Measurements from ENCODE around the gene ST3GAL3.

The ST3GAL3 gene

GRCh38 chr1:43878854-43879253 is 171.5 kb downstream of the ST3GAL3 start:
- no peak for DNase-seq (ENCODE audit: low spot score)

GRCh38 chr1:43879414-43879813 is 172.1 kb downstream of the ST3GAL3 start:
- peak; percentile 57 for DNase-seq (ENCODE audit: low spot score)

GRCh38 chr1:43879996-43880395 is 172.7 kb downstream of the ST3GAL3 start:
- no peak for DNase-seq (ENCODE audit: low spot score)

DNA sequence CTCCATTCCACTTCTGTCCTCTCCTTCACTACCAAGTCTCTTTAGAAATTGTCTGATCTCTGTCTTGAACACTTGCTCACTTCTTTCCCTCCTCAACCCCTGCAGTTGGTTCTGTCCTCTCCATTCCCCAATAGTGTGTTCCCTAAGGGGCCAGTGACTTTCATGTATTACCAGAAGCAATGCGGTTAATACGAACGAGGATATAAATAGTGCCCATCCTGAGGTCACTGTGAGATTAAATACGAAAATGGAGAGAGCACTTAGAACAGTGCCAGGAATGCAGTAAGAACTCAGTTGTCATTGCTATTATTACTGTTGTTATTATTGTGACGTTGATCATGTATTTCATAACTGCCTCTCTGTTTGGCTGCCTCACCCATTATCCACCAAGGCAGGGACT is 173.3 kb downstream of the ST3GAL3 start:
- DNase-seq (ENCODE audit: low spot score): no peak

DNA sequence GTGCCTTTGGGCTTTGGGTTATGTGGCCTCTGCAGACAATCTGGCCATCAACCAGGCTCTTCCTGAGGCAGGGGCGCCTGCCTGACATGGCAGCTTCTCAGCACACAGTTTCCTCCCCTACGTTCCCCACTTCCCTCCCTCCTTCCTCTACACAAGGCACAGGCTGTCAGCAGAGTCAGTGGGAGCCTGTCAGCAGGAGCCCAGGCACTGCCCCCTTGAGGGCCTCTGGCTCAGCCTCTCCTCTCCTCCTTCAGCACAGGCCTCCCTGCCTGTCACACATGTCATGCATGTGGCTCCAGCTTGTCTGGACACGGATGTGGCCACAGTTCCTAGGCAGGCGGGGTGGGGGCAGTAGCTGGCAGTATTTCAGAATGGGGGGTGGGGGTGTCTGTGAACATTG is 174.1 kb downstream of the ST3GAL3 start:
- no peak for DNase-seq (ENCODE audit: low spot score)

- DNase-seq (ENCODE audit: low spot score): no peak
These were observed 175.4 kb downstream of the ST3GAL3 start for GRCh38 chr1:43882763-43883162.

DNA sequence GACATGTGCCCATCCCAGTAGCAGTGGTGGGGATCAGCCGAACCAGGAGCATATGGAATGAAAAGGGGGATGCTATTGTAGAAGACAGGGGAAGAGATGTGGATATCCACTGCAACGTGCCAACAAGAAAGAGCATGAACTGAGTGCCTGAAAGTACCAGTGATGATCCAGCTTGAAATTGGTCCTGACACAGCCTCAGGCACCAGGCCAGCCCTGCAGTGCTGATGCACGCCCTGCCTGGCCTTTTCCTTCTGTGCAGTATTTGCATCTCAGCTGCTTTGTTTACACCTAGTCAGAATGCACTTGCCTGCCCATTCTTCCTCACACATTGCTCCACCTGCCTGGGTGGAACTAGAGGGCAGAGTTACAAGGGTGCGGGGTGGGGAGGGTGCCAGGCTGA is 176.0 kb downstream of the ST3GAL3 start:
- DNase-seq (ENCODE audit: low spot score): no peak

GRCh38 chr1:43885279-43885801 is 178.0 kb downstream of the ST3GAL3 start:
- no peak for DNase-seq (ENCODE audit: low spot score)

DNA sequence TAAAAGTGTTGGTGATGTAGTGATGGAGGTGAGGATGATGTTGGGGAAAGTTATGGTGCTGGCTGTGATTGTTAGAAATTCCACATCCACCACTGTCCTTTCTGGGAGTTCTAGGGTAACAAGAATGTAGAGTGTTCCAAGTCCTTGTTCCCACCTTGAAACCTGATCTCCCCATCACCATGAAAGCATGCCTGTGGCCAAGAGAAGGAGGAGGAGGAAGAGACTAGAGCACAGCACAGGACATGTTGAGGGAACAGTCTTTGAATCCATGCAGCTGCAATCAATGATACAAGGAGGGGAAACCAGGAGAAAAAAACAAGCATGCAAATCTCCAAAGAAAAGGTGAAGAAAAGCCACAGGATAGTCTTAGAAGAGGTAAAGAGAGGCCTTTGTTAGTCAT is 180.4 kb downstream of the ST3GAL3 start:
- DNase-seq (ENCODE audit: low spot score): no peak

DNA sequence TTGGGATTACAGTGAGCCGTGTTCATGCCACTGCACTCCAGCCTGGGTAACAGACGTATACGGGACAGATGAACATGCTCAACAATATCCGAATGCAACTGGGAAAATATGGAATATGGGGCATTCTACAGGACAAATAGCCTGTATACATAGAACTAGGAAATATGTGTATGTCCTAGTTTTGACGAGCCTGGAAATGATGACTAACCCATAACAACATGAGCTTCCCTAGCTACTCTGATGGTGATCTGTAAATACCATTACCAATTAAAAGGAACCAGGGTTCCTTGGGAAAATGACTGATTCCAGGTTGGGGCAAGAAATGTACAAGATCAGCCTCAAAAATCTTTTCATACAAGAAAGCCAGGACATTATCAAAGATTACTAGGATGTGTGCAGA is 183.5 kb downstream of the ST3GAL3 start:
- no peak for DNase-seq (ENCODE audit: low spot score)

GRCh38 chr1:43893006-43893405 is 185.7 kb downstream of the ST3GAL3 start:
- no peak for DNase-seq (ENCODE audit: low spot score)

GRCh38 chr1:43898981-43899380 is 191.6 kb downstream of the ST3GAL3 start:
- DNase-seq (ENCODE audit: low spot score): no peak

GRCh38 chr1:43900386-43900785 is 193.1 kb downstream of the ST3GAL3 start:
- DNase-seq (ENCODE audit: low spot score): no peak

DNA sequence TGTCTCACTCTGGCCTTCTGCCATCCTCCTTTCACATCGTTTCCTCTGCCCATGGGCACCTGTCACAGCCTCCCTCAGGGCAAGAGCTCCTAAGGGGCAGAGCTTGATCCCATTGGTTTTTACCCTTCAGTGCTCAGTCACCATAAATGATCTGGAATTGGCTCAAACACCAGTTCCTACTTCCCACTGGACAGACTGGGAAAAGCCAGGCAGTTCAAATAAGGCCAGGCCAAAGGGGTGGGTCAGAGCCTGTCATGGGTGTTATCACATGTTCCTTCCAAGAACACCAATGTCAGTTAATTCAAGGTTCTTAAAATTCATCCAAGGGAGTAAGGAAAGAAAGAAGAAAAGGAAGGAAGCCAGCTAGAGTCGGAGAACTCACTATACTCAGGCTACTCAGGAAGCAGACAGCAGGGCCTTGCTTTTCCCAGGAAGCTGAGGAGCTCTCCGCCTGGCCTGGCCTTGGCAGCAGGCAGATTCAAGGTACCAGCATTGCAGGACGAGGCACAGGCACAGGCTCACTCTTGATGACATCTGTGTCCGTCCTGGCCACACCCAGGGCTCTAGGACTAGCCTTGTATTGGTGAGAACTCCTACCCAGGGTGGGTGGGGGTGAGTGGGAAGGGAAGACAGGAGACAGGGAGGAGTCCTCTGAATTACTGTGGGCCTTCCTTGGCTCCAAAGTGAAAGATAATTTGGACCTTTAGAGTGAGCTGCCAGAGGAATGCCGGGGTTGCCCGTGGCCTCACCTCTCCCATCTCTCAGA is 194.0 kb downstream of the ST3GAL3 start:
- DNase-seq (ENCODE audit: low spot score): no peak

- no peak for DNase-seq (ENCODE audit: low spot score)
These were observed 194.9 kb downstream of the ST3GAL3 start for GRCh38 chr1:43902058-43902831.

DNA sequence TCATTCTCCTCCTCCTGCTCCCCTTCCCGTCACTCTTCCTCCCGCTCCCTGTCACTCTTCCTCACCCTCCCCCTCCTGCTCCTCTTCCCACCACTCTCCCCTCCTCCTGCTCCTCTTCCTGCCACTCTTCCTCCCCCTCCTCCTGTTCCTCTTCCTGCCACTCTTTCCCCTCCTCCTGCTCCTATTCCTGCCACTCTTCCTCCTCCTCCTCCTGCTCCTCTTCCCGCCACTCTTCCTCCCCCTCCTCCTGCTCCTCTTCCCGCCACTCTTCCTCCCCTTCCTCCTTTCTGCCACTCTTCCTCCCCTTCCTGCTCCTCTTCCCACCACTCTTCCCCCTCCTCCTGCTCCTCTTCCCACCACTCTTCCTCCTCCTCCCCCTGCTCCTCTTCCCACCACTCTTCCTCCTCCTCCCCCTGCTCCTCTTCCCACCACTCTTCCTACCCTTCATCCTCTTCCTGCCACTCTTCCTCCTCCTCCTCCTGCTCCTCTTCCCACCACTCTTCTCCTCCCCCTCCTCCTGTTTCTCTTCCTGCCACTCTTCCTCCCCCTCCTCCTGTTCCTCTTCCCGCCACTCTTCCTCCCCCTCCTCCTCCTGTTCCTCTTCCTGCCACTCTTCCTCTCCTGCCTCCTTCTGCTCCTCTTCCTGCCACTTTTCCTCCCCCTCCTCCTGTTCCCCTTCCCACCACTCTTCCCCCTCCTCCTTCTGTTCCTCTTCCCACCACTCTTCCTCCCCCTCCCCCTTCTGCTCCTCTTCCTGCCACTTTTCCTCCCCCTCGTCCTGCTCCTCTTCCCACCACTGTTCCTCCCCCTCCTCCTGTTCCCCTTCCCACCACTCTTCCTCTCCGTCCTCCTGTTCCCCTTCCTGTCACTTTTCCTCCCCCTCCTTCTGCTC is 197.6 kb downstream of the ST3GAL3 start:
- no peak for DNase-seq (ENCODE audit: low spot score)

DNA sequence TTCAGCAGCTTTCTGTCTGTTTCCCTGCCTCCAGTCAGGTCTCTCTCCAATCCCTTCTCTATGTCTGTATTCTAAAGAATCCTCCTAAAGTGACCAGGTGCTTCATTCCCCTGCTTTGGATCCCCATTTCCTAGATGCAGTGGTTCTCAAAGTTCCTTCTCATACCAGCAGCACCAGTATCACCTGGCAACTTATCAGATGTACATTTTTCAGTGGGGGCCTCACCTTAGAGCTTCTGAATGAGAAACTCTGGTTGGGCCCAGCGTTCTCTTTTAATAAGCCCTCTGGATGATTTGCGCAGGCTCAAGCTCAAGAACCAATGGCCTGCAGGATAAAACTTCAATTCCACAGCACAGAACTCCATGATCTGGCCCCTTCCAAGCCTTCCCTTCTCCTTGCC is 200.9 kb downstream of the ST3GAL3 start:
- no peak for DNase-seq (ENCODE audit: low spot score)

GRCh38 chr1:43908858-43909257 is 201.5 kb downstream of the ST3GAL3 start:
- no peak for DNase-seq (ENCODE audit: low spot score)

DNA sequence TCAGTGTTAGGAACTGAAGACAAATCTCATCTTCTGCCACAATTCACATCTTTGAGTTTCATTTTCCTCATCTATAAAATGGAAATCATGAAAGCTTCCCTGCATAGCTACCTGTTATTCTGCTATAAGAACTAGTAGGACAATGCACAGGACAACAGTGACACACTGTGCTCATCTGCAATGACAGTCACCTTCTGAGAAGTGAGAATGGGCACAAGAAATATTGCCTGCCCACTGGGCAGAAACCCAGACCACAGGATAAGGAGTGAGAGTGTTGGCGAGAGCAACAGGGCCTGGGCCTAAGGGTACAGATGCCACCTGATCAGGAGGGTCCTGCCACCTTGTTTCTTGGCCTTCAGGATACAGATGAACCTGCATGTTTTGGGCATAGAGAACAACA is 203.0 kb downstream of the ST3GAL3 start:
- no peak for DNase-seq (ENCODE audit: low spot score)

DNA sequence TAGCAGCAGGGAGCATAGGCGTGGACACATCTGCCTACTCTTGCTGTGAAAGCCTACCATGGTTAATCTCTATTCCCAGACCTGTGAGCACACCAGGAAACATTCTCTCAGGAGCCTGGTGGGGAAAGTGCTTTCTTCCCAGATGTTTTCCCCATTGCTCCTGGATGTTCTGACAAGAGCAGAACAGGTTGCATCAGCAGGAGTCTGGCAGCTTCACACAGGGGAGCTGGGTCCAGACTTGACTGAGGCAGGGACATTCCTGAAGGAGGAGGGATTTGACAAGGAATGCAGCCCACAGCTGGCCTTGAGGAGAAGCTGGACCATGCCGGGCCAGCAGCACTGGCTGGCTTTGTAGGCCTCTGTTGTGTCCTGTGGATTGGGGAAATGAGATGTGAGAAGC is 205.3 kb downstream of the ST3GAL3 start:
- peak; percentile 76 for DNase-seq (ENCODE audit: low spot score)

GRCh38 chr1:43913051-43913501 is 205.7 kb downstream of the ST3GAL3 start:
- DNase-seq (ENCODE audit: low spot score): no peak

- no peak for DNase-seq (ENCODE audit: low spot score)
These were observed 206.5 kb downstream of the ST3GAL3 start for GRCh38 chr1:43913666-43914360.
